HG03432 (cell line): ENCODE data around the gene MYOF.

Experiments
- ATAC-seq: cut with Tn5 transposase; IDR thresholded peaks from one replicate; pipeline ENCODE4 v1.9.1; 2021; ENCODE audit warnings: mild to moderate bottlenecking, moderate library complexity; ENCODE audit not compliant: unreplicated experiment

The MYOF gene

DNA sequence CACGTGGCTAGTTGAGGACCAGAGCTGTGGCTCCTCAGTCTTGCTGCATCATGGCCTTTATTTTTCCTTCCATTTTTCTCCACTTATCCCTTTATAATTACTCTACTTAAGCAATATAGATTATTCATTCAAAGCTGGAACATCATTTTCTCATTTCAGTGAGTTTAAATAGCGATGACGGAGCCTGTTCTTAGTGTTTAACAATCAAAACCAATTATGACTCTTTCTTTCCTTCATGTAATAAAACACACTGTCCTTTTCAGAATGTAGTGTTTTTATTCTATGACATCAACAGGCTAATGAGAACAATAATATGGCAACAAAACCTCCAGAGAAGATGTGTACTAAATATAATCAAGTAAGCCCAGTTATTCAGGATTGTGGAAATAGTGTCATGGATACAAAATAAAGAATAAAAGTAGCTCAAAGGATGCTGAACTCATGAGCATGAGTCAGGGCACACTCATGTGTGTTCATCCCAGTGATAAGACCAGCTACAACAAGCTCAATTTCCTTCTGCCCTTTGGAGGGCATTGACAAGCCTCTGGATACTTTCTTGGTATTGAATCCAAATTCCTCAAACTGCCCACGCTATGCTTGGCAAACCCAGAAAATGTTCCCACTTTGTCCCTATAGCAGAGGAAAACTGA lies 220.0 kb downstream of the MYOF start:
- no peak for ATAC-seq

DNA sequence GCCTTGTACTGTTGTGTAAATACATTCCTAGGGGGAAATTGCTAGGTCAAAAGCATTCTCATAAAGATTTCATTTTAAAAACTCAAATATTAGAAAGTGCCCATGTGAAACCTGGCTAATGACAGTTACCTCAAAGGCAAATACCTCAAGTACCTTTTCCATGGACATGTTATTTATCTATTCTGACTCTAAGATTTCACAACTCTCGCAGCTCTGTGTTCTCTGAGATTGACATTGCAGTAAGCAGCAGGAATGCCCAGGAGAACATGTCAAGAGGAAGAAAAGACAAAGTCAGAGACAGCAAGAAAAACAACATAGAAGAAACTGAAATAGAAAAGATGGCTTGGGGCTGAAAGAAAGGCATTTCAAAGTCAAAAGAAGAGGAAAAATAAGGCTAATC lies 221.0 kb downstream of the MYOF start:
- no peak for ATAC-seq

DNA sequence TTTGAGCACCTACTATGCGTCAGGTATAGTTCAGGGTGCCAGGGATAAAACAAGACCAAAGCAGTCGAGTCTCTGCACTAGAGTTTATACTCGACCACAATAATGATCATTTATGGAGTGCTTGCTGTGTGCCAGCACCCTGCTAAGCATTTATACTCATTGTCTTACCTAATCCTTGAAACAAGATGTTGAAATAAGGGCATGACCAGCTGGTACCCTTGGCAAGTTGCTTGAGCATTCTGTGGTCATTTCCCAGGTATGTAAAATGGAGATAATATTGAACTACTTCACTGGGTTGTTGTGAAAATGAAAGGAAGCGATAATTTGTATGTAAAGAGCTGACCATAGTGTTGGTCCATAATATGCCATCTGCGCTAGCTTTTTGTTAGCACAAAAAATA lies 223.0 kb downstream of the MYOF start:
- ATAC-seq = no peak
